Glutamatergic neuron (in vitro differentiated cells): ENCODE measurements around the gene SCYL2. TPM values are rescaled to one million over a fixed set of nuclear protein-coding genes. Genes with fewer than 3 reads are reported as not detected.

Source experiments
- DNase-seq: peaks from one replicate; pipeline ENCODE4 v3.0.0; 2022
- H3K27ac Mint-ChIP-seq: one replicate; pipeline ENCODE4 v1.8.0; 2020; ENCODE audit warnings: mild to moderate bottlenecking, mixed read lengths, inconsistent platforms; ENCODE audit not compliant: unreplicated experiment
- H3K27me3 Mint-ChIP-seq: one replicate; pipeline ENCODE4 v1.8.0; 2020; ENCODE audit warnings: mild to moderate bottlenecking, moderate library complexity, mixed read lengths, inconsistent platforms; ENCODE audit not compliant: unreplicated experiment
- H3K36me3 Mint-ChIP-seq: one replicate; pipeline ENCODE4 v1.8.0; 2020; ENCODE audit warnings: mild to moderate bottlenecking, mixed read lengths, inconsistent platforms; ENCODE audit not compliant: unreplicated experiment
- H3K4me1 Mint-ChIP-seq: one replicate; pipeline ENCODE4 v1.8.0; 2020; ENCODE audit warnings: mild to moderate bottlenecking, low read depth, mixed read lengths, inconsistent platforms; ENCODE audit not compliant: unreplicated experiment
- H3K4me3 Mint-ChIP-seq: one replicate; pipeline ENCODE4 v1.8.0; 2020; ENCODE audit warnings: mild to moderate bottlenecking, mixed read lengths, inconsistent platforms; ENCODE audit not compliant: unreplicated experiment
- H3K9me3 Mint-ChIP-seq: one replicate; pipeline ENCODE4 v1.8.0; 2020; ENCODE audit warnings: mild to moderate bottlenecking, moderate library complexity, mixed read lengths, inconsistent platforms; ENCODE audit not compliant: unreplicated experiment
- total RNA-seq: library from RNA; stranded (reverse); fragmentation: NEBNext Ultra II Directional; extraction: Animal tissue kit (Norgen Biotek cat#: 25700); gene quantifications from one replicate; pipeline ENCODE4 v1.2.1, GENCODE V29; 2021; ENCODE audit not compliant: unreplicated experiment
- TF ChIP-seq, protein P1 (sequence below): fragments of 200-600 bp; sonication (generic); IDR thresholded peaks from one replicate; pipeline ENCODE4 v1.5.0; 2021; ENCODE audit not compliant: partially characterized antibody, unreplicated experiment

SCYL2 gene
- total RNA-seq, 1 donor from 2014 or later: 106 TPM

DNA sequence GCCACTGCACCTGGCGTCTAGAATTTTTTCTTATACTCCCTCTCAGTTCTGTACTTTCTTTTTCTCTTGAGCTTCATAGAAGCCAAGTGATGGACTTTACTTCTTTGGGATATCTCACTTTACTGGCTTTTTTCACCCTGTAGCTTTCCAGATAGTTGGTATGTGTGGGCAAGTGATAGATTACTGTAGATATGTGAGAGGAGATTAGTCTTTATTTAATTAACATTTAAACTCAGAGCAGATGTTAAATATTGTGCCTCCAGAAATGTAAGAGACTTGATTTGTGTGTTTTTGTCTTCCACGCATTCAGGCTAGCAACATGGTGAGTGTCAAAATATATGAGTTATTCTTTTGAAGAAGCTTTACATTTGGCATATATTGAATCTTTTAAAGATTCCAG lies 50.4 kb downstream of the SCYL2 start:
- no peaks in the 10 kb centered on the region for H3K4me1 Mint-ChIP-seq
- DNase-seq: no peak

DNA sequence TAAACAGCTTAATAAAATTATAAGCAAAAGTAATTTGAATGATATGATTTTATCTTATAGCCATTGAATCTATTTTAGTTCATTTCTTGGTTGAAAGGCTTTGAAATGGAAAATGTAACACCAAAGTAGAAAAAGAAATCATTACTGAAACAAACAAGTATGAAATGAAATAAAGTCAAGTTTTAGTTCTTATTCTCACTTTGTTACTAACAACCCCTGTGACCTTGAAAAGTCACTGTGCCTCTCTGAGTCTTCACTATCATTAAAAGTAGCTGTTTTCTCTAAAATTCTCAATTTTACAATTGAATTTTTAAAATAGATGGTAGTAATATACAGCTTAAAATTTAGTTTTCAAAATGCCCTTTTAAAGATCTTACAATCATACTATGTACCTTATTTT lies 57.5 kb downstream of the SCYL2 start:
- DNase-seq: no peak
- Mint-ChIP-seq H3K27ac (no peak overlapping the region), H3K9me3 (no peaks in the 10 kb centered on the region), H3K27me3 (no peaks in the 10 kb centered on the region), H3K36me3 (no peaks in the 10 kb centered on the region), H3K4me1 (no peaks in the 10 kb centered on the region), H3K4me3 (no peak overlapping the region)
- TF ChIP-seq, protein P1, sequence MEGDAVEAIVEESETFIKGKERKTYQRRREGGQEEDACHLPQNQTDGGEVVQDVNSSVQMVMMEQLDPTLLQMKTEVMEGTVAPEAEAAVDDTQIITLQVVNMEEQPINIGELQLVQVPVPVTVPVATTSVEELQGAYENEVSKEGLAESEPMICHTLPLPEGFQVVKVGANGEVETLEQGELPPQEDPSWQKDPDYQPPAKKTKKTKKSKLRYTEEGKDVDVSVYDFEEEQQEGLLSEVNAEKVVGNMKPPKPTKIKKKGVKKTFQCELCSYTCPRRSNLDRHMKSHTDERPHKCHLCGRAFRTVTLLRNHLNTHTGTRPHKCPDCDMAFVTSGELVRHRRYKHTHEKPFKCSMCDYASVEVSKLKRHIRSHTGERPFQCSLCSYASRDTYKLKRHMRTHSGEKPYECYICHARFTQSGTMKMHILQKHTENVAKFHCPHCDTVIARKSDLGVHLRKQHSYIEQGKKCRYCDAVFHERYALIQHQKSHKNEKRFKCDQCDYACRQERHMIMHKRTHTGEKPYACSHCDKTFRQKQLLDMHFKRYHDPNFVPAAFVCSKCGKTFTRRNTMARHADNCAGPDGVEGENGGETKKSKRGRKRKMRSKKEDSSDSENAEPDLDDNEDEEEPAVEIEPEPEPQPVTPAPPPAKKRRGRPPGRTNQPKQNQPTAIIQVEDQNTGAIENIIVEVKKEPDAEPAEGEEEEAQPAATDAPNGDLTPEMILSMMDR: no peak

More for the DNA sequence above, 50.4 kb downstream of the SCYL2 start:
- Mint-ChIP-seq H3K9me3 (no peaks in the 10 kb centered on the region), H3K4me3 (no peak overlapping the region), H3K27me3 (no peaks in the 10 kb centered on the region), H3K36me3 (no peaks in the 10 kb centered on the region), H3K27ac (no peak overlapping the region)
- TF ChIP-seq, protein P1: no peak

DNA sequence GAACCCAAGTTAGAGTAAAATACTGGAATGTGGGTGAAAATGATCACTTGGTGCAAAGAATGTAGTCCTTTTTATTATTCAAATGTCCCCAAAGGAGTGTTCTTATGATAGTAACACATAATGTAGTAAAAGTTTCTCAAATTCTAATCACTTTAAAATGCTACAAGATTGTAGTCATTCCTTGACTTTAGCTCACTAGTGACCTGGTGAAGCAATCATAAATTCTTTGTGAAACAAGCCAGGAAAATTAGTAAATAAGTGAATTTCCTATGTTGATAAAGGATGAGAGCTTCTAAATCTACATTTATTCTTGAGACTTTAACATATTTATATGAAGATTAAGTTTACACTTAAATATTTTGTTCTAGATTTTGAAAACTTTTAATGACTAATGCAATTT lies 59.2 kb downstream of the SCYL2 start:
- no peak for DNase-seq
- no peaks in the 10 kb centered on the region for H3K27me3 Mint-ChIP-seq
- TF ChIP-seq, protein P1: no peak
- no peaks in the 10 kb centered on the region for H3K4me1 Mint-ChIP-seq
- H3K27ac Mint-ChIP-seq: no peak overlapping the region
- H3K4me3 Mint-ChIP-seq: no peak overlapping the region
- no peaks in the 10 kb centered on the region for H3K9me3 Mint-ChIP-seq
- no peaks in the 10 kb centered on the region for H3K36me3 Mint-ChIP-seq

DNA sequence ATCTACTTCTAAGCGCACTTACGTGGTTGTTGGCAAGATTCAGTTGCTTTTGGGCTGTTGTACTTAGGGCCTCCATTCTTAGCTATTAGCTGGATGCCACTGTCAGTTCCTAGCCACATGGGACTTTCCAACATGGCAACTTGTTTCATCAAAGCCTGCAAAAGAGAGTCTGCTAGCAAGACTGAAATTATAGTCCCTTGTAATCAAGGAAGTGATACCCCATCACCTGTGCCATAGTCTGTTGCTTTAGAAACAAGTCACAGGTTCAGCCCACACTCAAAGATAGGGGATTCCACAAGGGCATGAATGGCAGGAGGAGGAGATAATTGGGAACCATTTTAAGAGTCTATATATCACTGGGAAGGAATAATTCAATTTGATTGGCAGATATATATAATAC lies 62.8 kb downstream of the SCYL2 start:
- Mint-ChIP-seq H3K27me3 (no peaks in the 10 kb centered on the region), H3K27ac (no peak overlapping the region), H3K4me3 (no peak overlapping the region), H3K4me1 (no peaks in the 10 kb centered on the region), H3K9me3 (no peaks in the 10 kb centered on the region), H3K36me3 (no peaks in the 10 kb centered on the region)
- no peak for DNase-seq
- TF ChIP-seq, protein P1: no peak

DNA sequence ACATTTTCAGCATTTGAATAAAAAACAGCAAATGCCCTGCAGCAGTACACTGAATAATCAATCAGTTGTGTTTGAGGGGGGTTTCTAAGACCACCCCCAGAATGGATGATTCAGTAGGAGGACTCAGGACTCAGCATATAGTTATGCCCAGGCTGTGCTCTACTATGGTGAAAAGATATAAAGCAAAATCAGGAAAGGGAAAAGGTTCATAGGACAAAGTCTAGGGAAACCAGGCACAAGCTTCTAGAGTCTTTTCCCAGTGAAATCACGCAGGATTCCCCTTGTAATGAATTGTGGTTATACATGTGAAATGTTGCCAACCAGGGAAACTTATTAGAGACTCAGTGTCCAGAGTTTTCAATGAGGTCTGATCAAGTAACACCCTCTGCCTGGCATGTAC lies 64.9 kb downstream of the SCYL2 start:
- H3K36me3 Mint-ChIP-seq: no peaks in the 10 kb centered on the region
- no peak for DNase-seq
- no peak overlapping the region for H3K27ac Mint-ChIP-seq
- no peaks in the 10 kb centered on the region for H3K4me1 Mint-ChIP-seq
- no peaks in the 10 kb centered on the region for H3K9me3 Mint-ChIP-seq
- TF ChIP-seq, protein P1: no peak
- no peak overlapping the region for H3K4me3 Mint-ChIP-seq
- no peaks in the 10 kb centered on the region for H3K27me3 Mint-ChIP-seq
